ENCODE measurements around the gene TUBGCP4. TPM values are rescaled to one million over a fixed set of nuclear protein-coding genes. Genes with fewer than 3 reads are reported as not detected.

Gene TUBGCP4
- total RNA-seq, 1 donor = 10.5 TPM

- Histone ChIP-seq H3K4me2 (ENCODE audit: insufficient read depth, low read length) (peak within 1 kb of the TSS; percentile 91), H3K27me3 (ENCODE audit: insufficient read depth, low read length) (no peaks in the 10 kb centered on the region), H4K20me1 (ENCODE audit: insufficient read depth, low read length) (peaks cover 11% of the 10 kb centered on the region)
Observed at GRCh38 chr15:43329960-43330779, 40.7 kb upstream of the TUBGCP4 start, which contains the start of gene LCMT2. LCMT2 (minus strand) TSS chr15:43330573; CDS start chr15:43330489, 84 bp downstream.

GRCh38 chr15:43330780-43331087, 40.2 kb upstream of the TUBGCP4 start:
- H3K9me3 ChIP-seq (ENCODE audit: low read depth, low read length) = no peaks in the 10 kb centered on the region
- peak overlapping the region; percentile 95 for H2AFZ ChIP-seq (ENCODE audit: low read length)
- no peak for TF ChIP-seq CTCF (IDR thresholded peaks at IDR 0.05; ENCODE audit: extremely low read depth, low read depth, low read length)

More at GRCh38 chr15:43329960-43330779, 40.7 kb upstream of the TUBGCP4 start, which contains the start of gene LCMT2:
- DNase-seq (ENCODE audit: insufficient read length, low spot score, missing footprints) = peak; percentile 95
- TF ChIP-seq CTCF (IDR thresholded peaks at IDR 0.05; ENCODE audit: extremely low read depth, low read depth, low read length) = no peak
- Histone ChIP-seq H3K27ac (ENCODE audit: low read depth, low read length) (peak within 1 kb of the TSS; percentile 89), H3K4me1 (ENCODE audit: insufficient read depth, low read length) (peaks cover 18% of the 10 kb centered on the region), H3K36me3 (ENCODE audit: insufficient read depth, low read length) (no peaks in the 10 kb centered on the region), H3K9me3 (ENCODE audit: low read depth, low read length) (no peaks in the 10 kb centered on the region), H3K4me3 (ENCODE audit: insufficient read depth, low read length) (peak within 1 kb of the TSS; percentile 80), H3K79me2 (ENCODE audit: insufficient read depth, low read length) (peaks cover 17% of the 10 kb centered on the region), H2AFZ (ENCODE audit: low read length) (peak within 1 kb of the TSS; percentile 95)

GRCh38 chr15:43346305-43346704, 24.6 kb upstream of the TUBGCP4 start:
- H2AFZ ChIP-seq (ENCODE audit: low read length) = no peak overlapping the region

More at GRCh38 chr15:43330780-43331087, 40.2 kb upstream of the TUBGCP4 start:
- no peak for DNase-seq (ENCODE audit: insufficient read length, low spot score, missing footprints)
- Histone ChIP-seq H3K36me3 (ENCODE audit: insufficient read depth, low read length) (peaks cover 2% of the 10 kb centered on the region), H3K4me2 (ENCODE audit: insufficient read depth, low read length) (peak overlapping the region; percentile 91), H3K27me3 (ENCODE audit: insufficient read depth, low read length) (no peaks in the 10 kb centered on the region), H3K4me3 (ENCODE audit: insufficient read depth, low read length) (peak overlapping the region; percentile 80), H3K4me1 (ENCODE audit: insufficient read depth, low read length) (peaks cover 18% of the 10 kb centered on the region), H4K20me1 (ENCODE audit: insufficient read depth, low read length) (peaks cover 11% of the 10 kb centered on the region), H3K27ac (ENCODE audit: low read depth, low read length) (peak overlapping the region; percentile 89), H3K79me2 (ENCODE audit: insufficient read depth, low read length) (peaks cover 17% of the 10 kb centered on the region)

More at GRCh38 chr15:43346305-43346704, 24.6 kb upstream of the TUBGCP4 start:
- no peaks in the 10 kb centered on the region for H4K20me1 ChIP-seq (ENCODE audit: insufficient read depth, low read length)
- no peaks in the 10 kb centered on the region for H3K27me3 ChIP-seq (ENCODE audit: insufficient read depth, low read length)
- H3K4me1 ChIP-seq (ENCODE audit: insufficient read depth, low read length) = no peaks in the 10 kb centered on the region
- H3K36me3 ChIP-seq (ENCODE audit: insufficient read depth, low read length) = peaks cover 12% of the 10 kb centered on the region
- no peaks in the 10 kb centered on the region for H3K9me3 ChIP-seq (ENCODE audit: low read depth, low read length)
- no peaks in the 10 kb centered on the region for H3K79me2 ChIP-seq (ENCODE audit: insufficient read depth, low read length)
- peak; percentile 48 for DNase-seq (ENCODE audit: insufficient read length, low spot score, missing footprints)
- peak; percentile 6 for TF ChIP-seq CTCF (IDR thresholded peaks at IDR 0.05; ENCODE audit: extremely low read depth, low read depth, low read length)
- H3K27ac ChIP-seq (ENCODE audit: low read depth, low read length) = no peak overlapping the region
- H3K4me3 ChIP-seq (ENCODE audit: insufficient read depth, low read length) = no peak overlapping the region
- no peak overlapping the region for H3K4me2 ChIP-seq (ENCODE audit: insufficient read depth, low read length)
